C4-2B (cell line): Measurements from ENCODE around the gene PEAK3.

ENCODE experiments used
- CTCF ChIP-seq: fragments of 450-650 bp; conservative IDR thresholded peaks from 2 replicates; pipeline ENCODE4 v1.5.1; 2017; ENCODE audit warnings: mild to moderate bottlenecking
- ZFX ChIP-seq: fragments of 450-650 bp; IDR thresholded peaks from 2 replicates; pipeline ENCODE4 v1.6.1; 2017

DNA sequence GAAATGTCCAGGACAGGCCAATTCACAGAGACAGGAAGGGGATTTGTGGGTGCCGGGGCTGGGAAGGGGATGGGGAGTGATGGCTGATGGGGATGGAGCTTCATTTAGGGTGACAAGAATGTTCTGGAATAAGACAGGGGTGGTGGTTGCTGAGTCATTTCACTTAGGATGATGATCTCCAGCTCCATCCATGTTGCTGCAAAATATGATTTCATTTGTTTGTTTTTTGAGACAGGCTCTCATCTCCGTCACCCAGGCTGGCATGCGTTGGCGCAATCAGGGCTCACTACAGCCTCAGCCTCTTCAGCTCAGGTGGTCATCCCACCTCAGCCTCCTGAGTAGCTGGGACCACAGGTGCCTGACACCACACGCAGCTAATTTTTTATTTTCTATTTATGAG is 22.6 kb downstream of the PEAK3 start:
- TF ChIP-seq CTCF (no peak), ZFX (no peak)
